ENCODE results near the gene MBD4. TPM values are rescaled to one million over a fixed set of nuclear protein-coding genes. Genes with fewer than 3 reads are reported as not detected.

MBD4 gene
- total RNA-seq, 2 experiments from 2014 or later, result 38.9 to 44.5 TPM

DNA sequence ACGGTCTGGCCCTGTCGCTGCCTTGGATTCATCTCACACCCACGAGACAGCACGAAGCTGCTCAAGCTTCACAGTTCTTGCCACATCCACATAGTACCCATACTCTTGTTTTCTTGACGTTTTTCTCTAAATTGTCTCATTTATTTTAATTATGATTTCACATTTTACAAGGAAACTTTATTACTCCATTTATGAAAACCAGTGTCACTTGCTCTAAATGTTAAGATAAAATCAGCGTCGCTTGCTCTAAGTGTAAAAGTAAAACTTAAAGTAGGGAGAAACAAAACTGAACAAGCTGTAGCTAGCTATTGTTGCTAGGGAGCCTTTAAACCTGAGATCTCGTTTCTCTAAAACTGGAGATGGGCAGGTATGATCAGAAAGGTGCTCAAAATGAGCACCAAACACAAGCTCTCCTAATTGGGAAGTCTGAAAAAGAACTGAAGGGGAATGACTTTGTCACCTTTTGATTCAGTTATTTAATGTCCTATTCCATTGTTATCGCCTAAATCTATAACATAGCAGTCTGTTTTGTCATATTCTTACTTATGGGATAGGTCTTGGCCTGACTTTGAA lies 956 bp upstream of the MBD4 start:
- DNase-seq (no peak), ATAC-seq (no peak)
- no peaks in the 10 kb centered on the region for H3K27me3 Mint-ChIP-seq
- no peaks in the 10 kb centered on the region for H3K9me3 Mint-ChIP-seq
- peaks cover 47% of the 10 kb centered on the region for H3K4me1 Mint-ChIP-seq (ENCODE audit: low read depth)
- H3K4me3 Mint-ChIP-seq, result peak overlapping the region; percentile 83
- TF ChIP-seq, protein P1, sequence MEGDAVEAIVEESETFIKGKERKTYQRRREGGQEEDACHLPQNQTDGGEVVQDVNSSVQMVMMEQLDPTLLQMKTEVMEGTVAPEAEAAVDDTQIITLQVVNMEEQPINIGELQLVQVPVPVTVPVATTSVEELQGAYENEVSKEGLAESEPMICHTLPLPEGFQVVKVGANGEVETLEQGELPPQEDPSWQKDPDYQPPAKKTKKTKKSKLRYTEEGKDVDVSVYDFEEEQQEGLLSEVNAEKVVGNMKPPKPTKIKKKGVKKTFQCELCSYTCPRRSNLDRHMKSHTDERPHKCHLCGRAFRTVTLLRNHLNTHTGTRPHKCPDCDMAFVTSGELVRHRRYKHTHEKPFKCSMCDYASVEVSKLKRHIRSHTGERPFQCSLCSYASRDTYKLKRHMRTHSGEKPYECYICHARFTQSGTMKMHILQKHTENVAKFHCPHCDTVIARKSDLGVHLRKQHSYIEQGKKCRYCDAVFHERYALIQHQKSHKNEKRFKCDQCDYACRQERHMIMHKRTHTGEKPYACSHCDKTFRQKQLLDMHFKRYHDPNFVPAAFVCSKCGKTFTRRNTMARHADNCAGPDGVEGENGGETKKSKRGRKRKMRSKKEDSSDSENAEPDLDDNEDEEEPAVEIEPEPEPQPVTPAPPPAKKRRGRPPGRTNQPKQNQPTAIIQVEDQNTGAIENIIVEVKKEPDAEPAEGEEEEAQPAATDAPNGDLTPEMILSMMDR (IDR thresholded peaks at IDR 0.05), result no peak
- intact Hi-C loops (cut with micrococcal nuclease), result no loop called here
- POLR2A ChIA-PET, result interaction anchor here (1.0 to 4.7 kb wide), 7 partner anchors 9 to 451 kb away, joined by 3 to 35 read pairs (median 5); partner anchors contain the start of gene EFCAB12
- peaks cover 18% of the 10 kb centered on the region for H3K36me3 Mint-ChIP-seq (ENCODE audit: low read depth)
- peak overlapping the region; percentile 89 for H3K27ac Mint-ChIP-seq
- CTCF ChIA-PET, result interaction anchor here (1.3 to 2.8 kb wide), 5 partner anchors 12 to 187 kb away, joined by 3 to 11 read pairs (median 7); partner anchors contain the start of gene EFCAB12

DNA sequence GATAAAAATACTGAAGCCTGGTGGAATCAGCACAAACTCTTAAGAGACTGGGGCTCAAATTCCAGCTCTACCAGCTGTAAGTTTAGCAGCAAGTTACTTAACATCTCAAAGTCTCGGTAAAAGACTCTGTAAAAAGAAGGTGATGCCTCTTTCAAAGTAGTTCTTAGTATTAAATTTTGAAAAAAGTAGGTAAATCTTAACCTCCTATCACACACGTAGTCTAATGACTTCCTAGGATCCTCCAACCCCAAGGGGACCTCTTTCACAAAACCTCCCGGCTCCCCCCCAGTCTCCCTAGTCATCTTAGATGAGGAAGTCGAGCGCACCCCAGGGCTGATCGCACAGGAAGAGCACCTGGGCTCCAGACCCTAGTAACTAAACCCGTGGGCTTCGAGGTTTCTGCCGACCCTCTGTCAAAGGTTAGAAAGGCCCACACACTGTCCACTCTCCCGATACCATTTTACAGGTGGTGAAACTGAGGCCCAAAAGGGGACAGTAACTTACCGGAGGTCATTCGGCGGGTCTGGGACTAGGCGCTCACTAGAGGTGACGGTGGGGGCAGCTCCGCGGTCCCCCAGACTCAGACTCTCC lies 427 bp downstream of the MBD4 start:
- peaks cover 57% of the 10 kb centered on the region for H3K4me1 Mint-ChIP-seq (ENCODE audit: low read depth)
- DNase-seq, result peak; percentile 64
- peak; percentile 10 for ATAC-seq
- no peaks in the 10 kb centered on the region for H3K27me3 Mint-ChIP-seq
- H3K9me3 Mint-ChIP-seq, result no peaks in the 10 kb centered on the region
- TF ChIP-seq, protein P1 (IDR thresholded peaks at IDR 0.05), result no peak
- H3K27ac Mint-ChIP-seq, result peak overlapping the region; percentile 89
- POLR2A ChIA-PET, result interaction anchor here (1.0 to 4.7 kb wide), 6 partner anchors 8 to 126 kb away, joined by 3 to 35 read pairs (median 8); partner anchors contain the start of gene EFCAB12
- peak overlapping the region; percentile 83 for H3K4me3 Mint-ChIP-seq
- CTCF ChIA-PET, result interaction anchor here (1.7 to 2.8 kb wide), 5 partner anchors 10 to 56 kb away, joined by 4 to 11 read pairs (median 7); partner anchors contain the start of gene EFCAB12
- intact Hi-C loops (cut with micrococcal nuclease), result no loop called here
- H3K36me3 Mint-ChIP-seq (ENCODE audit: low read depth), result peaks cover 25% of the 10 kb centered on the region

DNA sequence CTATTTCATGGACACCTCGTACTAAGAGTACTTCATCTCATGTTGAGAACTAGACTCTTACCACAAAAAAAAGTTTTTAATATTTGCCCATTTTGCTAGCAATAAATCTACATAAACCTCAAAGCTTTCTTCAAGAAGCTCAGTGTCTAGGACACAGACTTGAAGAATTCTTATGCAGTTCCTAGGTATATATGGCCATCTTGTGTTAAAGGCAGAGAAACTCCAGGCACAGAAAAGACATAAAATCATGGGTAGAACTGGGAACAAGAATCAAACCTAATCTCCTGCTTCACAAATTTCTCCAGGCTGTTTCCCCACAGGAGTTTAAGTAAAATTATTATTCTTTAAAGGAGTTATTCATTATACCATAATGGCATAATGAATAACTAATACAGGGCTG lies 4.4 kb downstream of the MBD4 start:
- TF ChIP-seq, protein P1 (IDR thresholded peaks at IDR 0.05), result no peak
- Mint-ChIP-seq H3K4me3 (no peak overlapping the region), H3K9me3 (no peaks in the 10 kb centered on the region), H3K27me3 (no peaks in the 10 kb centered on the region), H3K27ac (peak overlapping the region; percentile 6), H3K36me3 (ENCODE audit: low read depth) (peaks cover 54% of the 10 kb centered on the region), H3K4me1 (ENCODE audit: low read depth) (peaks cover 40% of the 10 kb centered on the region)
- ATAC-seq, result no peak
- POLR2A ChIA-PET, result interaction anchor here (1.0 to 1.7 kb wide), 2 partner anchors 36 to 161 kb away, joined by 3 to 4 read pairs; no protein-coding TSS in a partner anchor
- intact Hi-C loops (cut with micrococcal nuclease), result no loop called here
- no peak for DNase-seq
- CTCF ChIA-PET, result interaction anchor here (1.1 to 1.8 kb wide), 2 partner anchors 36 to 52 kb away, joined by 3 to 9 read pairs; no protein-coding TSS in a partner anchor

DNA sequence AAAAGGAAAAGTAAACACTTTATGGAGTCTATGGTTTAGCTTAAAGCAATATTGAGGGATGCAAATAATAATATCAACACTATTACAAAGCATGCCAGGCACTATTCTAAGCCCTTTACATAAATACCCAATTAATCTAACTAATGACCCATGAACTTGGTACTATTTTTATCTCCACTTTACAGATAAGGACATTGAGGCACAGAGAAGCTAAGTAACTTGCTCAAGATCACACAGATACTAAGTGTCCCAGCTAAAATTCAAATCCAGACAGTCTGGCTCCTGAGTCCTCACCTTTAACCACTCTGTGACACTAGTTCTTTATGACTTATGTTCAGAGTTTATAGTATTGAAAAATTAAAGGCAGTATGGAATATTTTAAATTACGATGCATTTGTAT lies 5.6 kb downstream of the MBD4 start:
- Mint-ChIP-seq H3K36me3 (ENCODE audit: low read depth) (peaks cover 62% of the 10 kb centered on the region), H3K27ac (no peak overlapping the region), H3K4me1 (ENCODE audit: low read depth) (peaks cover 46% of the 10 kb centered on the region), H3K4me3 (no peak overlapping the region), H3K27me3 (no peaks in the 10 kb centered on the region), H3K9me3 (no peaks in the 10 kb centered on the region)
- intact Hi-C loops (cut with micrococcal nuclease), result no loop called here
- TF ChIP-seq, protein P1 (IDR thresholded peaks at IDR 0.05), result no peak
- ChIA-PET POLR2A (interaction anchor here (1.5 to 2.0 kb wide), 2 partner anchors 11 to 118 kb away, joined by 3 to 7 read pairs; a partner anchor contains a TSS), CTCF (interaction anchor here (1.6 kb wide), 1 partner anchor 50 kb away, joined by 6 read pairs; no protein-coding TSS in a partner anchor)
- ATAC-seq (no peak), DNase-seq (no peak)

DNA sequence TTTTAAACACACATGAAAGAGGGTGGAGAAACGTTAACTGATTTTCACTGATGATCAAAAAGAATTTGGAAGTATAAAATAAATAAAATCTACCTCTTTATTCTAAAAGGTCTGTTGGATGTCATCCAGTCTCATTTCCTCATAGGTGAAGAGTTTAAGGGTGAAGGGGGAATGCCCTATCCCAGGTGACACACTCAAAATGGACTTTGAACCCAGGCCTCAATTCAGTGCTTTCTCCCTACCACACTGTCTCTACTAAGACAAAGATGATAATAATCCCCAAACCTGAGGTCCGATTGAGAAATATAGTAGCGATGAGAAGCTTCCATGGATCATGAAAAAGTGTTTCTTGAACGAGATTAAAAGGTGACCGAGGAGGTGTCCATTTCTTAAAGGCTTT lies 6.2 kb downstream of the MBD4 start:
- H3K27me3 Mint-ChIP-seq, result no peaks in the 10 kb centered on the region
- CTCF ChIA-PET, result interaction anchor here (1.6 kb wide), 1 partner anchor 50 kb away, joined by 6 read pairs; no protein-coding TSS in a partner anchor
- H3K4me3 Mint-ChIP-seq, result no peak overlapping the region
- intact Hi-C loops (cut with micrococcal nuclease), result no loop called here
- H3K4me1 Mint-ChIP-seq (ENCODE audit: low read depth), result peaks cover 50% of the 10 kb centered on the region
- peaks cover 67% of the 10 kb centered on the region for H3K36me3 Mint-ChIP-seq (ENCODE audit: low read depth)
- ATAC-seq, result no peak
- DNase-seq, result no peak
- no peak overlapping the region for H3K27ac Mint-ChIP-seq
- POLR2A ChIA-PET, result interaction anchor here (1.5 to 2.0 kb wide), 2 partner anchors 10 to 117 kb away, joined by 3 to 7 read pairs; a partner anchor contains a TSS
- TF ChIP-seq, protein P1 (IDR thresholded peaks at IDR 0.05), result no peak
- no peaks in the 10 kb centered on the region for H3K9me3 Mint-ChIP-seq

Data from activated CD8-positive, alpha-beta T cell treated with anti-CD3 and anti-CD28 coated beads for 36 hours (primary cell).